Cardiac fibroblast (primary cell): ENCODE results near the gene GAS2L2.
A peak's percentile ranks its signal among the peaks of the same experiment; 100 is the strongest.

ENCODE experiments used
- DNase-seq, 2 donors: peaks; one replicate each; pipeline versions ENCODE4 v3.0.0 to v3.0.0-alpha.2; 2010; ENCODE audit warnings: low read depth in 2 of 2
- H3K4me3 ChIP-seq, 2 donors: replicated peaks in 1 of 2; 1 replicate in 1 of 2; 2 replicates in 1 of 2; pipeline ENCODE4 v1.5.1; 2011; ENCODE audit warnings: low read depth in 2 of 2, low read length in 2 of 2, mild to moderate bottlenecking in 2 of 2, moderate library complexity in 1 of 2
- TF ChIP-seq, protein P1 (sequence below): IDR thresholded peaks from one replicate; pipeline ENCODE4 v1.5.1; 2011; ENCODE audit warnings: low read depth, mild to moderate bottlenecking, low read length, inconsistent platforms

Gene GAS2L2

DNA sequence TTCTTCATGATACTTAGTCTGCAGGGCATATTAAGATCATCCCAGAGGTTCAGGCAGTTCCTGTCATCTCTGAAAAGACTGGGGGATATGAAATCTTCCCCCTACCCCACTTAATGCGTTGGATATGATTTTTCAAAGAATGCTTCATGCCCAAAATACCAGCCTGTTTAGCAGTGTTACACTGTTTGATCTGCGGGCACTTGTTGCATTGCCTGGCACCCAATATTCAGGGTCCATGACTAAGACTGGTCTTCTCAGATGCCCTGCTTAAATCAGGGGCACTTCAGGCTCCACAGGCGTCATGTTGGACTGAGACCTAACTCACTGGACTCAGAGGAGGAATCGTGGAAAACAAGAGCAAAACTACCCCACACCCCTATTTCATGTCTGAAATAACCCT lies 28.0 kb downstream of the GAS2L2 start:
- TF ChIP-seq, protein P1, sequence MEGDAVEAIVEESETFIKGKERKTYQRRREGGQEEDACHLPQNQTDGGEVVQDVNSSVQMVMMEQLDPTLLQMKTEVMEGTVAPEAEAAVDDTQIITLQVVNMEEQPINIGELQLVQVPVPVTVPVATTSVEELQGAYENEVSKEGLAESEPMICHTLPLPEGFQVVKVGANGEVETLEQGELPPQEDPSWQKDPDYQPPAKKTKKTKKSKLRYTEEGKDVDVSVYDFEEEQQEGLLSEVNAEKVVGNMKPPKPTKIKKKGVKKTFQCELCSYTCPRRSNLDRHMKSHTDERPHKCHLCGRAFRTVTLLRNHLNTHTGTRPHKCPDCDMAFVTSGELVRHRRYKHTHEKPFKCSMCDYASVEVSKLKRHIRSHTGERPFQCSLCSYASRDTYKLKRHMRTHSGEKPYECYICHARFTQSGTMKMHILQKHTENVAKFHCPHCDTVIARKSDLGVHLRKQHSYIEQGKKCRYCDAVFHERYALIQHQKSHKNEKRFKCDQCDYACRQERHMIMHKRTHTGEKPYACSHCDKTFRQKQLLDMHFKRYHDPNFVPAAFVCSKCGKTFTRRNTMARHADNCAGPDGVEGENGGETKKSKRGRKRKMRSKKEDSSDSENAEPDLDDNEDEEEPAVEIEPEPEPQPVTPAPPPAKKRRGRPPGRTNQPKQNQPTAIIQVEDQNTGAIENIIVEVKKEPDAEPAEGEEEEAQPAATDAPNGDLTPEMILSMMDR, result no peak
- no peak for DNase-seq
- no peak overlapping the region for H3K4me3 ChIP-seq

DNA sequence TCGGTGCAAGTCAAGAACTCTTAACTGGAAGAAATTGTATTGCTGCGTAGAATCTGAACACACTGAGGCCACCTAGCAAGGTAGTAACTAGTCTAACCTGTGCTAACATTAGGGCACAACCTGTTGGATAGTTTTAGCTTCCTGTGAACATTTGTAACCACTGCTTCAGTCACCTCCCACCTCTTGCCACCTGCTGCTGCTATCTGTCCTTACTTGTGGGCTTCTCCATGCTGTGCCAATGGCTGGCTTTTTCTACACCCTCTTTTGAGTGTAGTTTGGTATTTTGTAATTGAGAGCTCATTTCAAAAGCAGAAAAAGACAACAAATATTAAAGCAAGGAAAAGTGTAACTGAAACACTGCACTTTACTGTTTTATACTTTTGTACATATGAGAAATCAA lies 29.3 kb downstream of the GAS2L2 start:
- TF ChIP-seq, protein P1, result no peak
- DNase-seq, result no peak
- H3K4me3 ChIP-seq, result no peak overlapping the region

DNA sequence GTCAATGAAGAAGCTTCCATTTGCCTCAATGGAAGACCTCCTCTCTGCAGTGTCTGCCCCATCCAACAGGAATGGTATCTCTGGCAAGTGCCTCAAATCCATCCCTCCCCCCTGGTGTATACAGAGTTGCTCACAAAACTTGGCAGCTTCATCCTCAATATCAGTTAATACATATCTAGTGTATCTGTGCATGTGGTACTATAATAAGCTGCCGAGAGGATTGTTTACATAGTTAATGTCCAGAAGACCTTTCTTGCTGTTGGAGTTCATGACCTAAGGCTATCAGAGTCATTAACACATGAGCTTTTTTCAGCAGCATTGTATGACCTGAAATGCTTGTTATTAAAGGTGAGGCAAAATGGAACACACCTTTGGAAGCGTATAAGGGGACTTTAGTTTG lies 35.6 kb downstream of the GAS2L2 start:
- TF ChIP-seq, protein P1, result no peak
- no peak for DNase-seq
- H3K4me3 ChIP-seq, result no peak overlapping the region

DNA sequence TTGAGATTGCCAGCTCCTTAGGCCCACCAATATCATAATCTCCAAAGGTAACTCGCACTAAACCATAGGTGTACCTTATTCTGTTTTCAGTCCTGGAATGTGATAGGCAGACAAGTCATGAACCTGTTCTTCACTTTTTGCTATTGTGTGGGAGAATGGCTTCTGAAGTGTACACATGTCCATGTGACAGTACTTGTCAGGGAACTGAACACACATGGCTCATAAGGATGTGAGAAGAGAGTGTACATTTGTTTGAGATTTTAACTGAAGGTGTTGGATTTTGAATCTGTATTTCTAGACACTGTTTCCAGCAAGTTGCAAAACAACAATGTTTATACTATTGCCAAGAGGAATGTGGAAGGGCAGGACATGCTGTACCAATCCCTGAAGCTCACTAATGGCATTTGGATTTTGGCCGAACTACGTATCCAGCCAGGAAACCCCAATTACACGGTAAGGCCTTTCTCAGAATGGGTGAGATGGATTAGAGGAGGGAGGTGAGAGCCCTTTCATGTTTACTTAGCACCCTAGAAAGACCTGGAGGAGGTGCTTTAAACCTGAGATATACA lies 36.1 kb downstream of the GAS2L2 start:
- DNase-seq, result peak; percentile 14 to 45

DNA sequence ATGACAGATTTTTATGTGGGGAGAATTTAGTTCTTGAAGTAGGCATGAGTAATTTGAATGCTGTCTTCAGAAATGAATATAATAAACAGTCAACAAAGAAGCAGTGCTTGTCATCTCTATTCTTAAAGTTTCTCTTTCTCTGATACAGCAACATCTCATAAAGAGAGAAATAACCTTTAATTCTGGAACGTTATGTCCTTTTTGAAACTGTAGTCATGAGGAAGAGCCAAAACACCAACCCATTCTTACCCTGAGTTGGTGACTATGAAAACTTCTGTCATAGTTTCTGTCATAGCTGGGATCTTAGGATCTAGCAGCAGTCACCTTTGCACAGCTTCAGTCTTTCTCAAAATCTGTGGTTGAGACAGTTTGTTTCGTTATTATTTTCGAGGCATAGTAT lies 36.9 kb downstream of the GAS2L2 start:
- DNase-seq, result no peak

More for the DNA sequence above, 36.1 kb downstream of the GAS2L2 start:
- no peak overlapping the region for H3K4me3 ChIP-seq
- TF ChIP-seq, protein P1, result no peak

DNA sequence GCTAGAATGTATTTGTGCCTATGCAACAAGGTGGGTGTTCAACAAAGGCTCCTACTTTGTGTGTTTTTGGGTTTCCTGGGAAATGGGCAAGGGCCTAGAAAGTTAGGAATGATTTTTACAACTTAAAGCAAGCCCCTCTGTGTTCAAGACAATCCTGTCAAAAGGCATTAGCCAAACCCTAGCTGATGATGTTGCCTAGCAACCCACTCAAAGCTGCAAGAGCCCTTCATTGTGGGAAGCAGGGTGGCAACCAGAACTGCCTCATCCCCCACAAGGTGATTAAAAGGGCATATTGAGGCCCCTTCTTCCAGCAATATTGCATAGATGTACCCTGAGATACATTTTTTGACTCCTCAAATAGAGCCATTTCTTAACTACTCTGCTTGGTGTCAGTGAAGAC lies 37.6 kb downstream of the GAS2L2 start:
- no peak for DNase-seq
- no peak overlapping the region for H3K4me3 ChIP-seq
- TF ChIP-seq, protein P1, result no peak

More for the DNA sequence above, 36.9 kb downstream of the GAS2L2 start:
- H3K4me3 ChIP-seq, result no peak overlapping the region
- TF ChIP-seq, protein P1, result no peak

DNA sequence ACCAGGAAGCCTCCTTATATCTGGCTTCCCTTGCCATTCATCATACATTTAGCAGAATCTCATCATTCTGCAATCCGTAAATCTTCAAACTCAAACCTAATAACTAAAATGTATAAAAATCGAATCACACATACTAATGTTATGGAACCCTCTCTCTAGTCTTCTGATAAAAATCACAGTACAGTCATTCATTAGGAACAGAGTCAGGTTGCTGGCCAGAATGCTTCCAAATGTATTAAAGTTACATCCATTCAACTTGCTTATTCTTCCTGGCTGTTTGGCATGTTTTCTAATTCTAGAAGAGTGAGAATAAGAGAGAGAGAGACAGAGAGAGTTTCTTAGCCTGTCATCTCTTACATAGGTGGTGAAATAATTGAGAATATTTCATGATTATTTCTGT lies 38.1 kb downstream of the GAS2L2 start:
- no peak overlapping the region for H3K4me3 ChIP-seq
- TF ChIP-seq, protein P1, result no peak

More for the DNA sequence above, 38.1 kb downstream of the GAS2L2 start:
- DNase-seq, result no peak
